KOPT-K1 (cell line): Measurements from ENCODE around the gene IRF3.

Experiments
- H3K27ac ChIP-seq: fragments of 200-600 bp; sonication (generic); 2 replicates; pipeline ENCODE4 v1.5.1; 2016; ENCODE audit warnings: antibody characterized with exemption, mild to moderate bottlenecking, low read depth, low read length; ENCODE audit not compliant: poor library complexity, severe bottlenecking
- H3K36me3 ChIP-seq: fragments of 200-600 bp; sonication (generic); 2 replicates; pipeline ENCODE4 v1.5.1; 2017; ENCODE audit warnings: antibody characterized with exemption, mild to moderate bottlenecking, low read length, moderate library complexity; ENCODE audit not compliant: insufficient read depth
- H3K9me3 ChIP-seq: fragments of 200-600 bp; sonication (generic); 2 replicates; pipeline ENCODE4 v1.5.1; 2017; ENCODE audit warnings: antibody characterized with exemption, low read length, mild to moderate bottlenecking; ENCODE audit not compliant: insufficient read depth, poor library complexity, severe bottlenecking

IRF3 gene

DNA sequence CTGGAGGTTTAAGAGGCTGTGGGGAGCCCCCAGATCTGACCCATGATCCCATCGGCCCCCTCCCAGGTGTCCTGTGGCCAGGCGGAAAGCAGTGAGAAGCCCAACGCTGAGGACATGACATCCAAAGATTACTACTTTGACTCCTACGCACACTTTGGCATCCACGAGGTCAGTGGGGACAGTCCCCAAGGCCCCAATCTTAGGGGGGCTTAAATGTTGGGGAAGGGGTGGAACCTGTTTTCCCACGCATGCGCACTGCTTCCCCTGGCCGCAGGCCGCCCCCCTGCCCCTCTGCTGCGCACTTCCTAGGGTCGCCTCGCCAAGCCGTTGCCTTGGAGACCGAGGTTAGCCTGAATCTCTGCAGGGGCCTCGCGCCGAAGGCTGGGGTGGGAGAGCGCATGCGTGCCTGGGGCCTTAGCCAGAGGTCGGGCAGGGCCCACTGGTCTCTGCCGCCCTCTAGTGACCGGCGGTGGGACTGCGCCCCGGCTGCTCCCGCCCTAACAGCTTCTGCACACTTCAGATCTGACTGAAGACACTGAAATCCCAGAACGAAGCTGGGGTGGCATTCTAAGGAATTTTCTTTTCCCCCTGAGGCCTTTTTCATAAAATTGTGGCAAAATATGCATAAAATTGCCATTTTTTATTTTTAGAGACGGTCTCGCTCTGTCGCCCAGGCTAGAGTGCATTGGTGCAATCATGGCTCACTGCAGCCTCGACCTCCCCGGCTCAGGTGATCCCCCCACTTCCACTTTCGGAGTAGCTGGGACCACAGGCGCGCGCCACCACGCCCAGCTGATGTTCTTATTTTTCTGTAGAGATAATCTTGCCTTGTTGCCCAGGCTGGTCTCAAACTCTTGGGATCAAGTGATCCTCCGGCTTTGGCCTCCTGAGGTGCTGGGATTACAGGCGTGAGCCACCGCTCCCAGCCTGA is 15.0 kb upstream of the IRF3 start:
- no peaks in the 10 kb centered on the region for H3K9me3 ChIP-seq
- peaks cover 59% of the 10 kb centered on the region for H3K36me3 ChIP-seq
- peak overlapping the region; percentile 13 for H3K27ac ChIP-seq

DNA sequence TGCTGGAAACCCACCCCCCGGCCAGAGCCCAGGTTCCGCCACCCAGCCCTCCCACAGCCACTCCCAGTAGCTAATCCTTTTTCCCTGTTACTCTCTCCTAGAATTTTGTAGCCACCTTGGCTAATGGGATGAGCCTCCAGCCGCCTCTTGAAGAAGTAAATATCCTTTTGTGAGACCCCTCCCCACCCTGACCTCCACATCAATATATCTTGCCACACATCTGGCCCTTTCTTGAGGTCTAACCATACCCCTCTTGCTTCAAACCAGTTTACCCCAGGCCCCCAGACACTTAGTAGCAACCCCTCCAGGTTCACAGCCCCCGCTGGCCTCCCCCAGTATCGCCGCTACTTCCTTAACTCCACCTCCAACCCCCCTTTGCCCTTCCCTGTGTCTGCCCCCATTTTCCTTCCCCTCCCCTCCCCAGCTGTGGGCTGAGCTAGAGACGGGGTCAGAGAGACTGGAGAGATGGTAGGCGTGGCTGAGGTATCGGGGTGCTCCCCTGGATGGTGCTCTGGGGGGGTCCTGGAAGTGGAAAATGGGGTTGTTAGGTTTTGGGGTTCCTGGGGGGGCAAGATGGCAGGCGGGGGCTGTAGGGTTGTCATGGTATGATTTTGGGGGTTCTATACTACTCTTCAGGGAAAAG is 14.2 kb upstream of the IRF3 start:
- Histone ChIP-seq H3K9me3 (no peaks in the 10 kb centered on the region), H3K36me3 (peaks cover 51% of the 10 kb centered on the region), H3K27ac (peak overlapping the region; percentile 13)

DNA sequence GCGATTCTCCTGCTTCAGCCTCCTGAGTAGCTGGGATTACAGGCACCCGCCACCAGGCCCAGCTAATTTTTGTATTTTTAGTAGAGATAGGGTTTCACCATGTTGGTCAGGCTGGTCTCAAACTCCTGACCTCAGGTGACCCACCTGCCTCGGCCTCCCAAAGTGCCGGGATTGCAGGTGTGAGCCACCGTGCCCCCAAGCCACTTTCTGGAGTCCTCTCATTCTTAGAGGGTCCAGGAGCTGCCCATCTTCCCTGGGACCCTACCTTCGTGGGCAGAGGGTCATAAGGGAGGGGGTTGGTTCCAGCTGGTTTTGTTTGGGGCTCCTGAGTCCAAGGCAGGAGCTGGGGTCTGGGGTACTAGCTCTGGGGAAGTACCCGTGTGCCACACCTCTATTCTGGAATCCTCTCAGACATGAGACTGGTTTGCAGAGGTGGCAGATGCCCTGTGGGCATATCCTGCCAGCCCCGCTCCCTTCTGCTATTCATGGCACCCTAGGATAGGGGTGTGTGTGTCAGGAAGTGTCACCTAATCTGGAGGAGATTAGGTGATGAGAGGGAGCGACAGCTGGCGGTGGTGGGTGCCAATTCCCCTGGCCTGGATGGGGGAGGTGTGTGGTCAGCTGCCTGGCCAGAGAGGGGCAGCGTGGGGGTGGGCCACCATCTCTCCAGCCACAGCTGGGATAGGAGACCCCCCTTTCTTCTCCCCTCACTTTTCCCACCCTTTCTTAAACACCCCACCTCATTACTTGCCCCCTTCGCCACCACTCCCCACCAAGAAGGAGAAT is 13.5 kb upstream of the IRF3 start:
- H3K9me3 ChIP-seq, result no peaks in the 10 kb centered on the region
- H3K27ac ChIP-seq, result no peak overlapping the region
- peaks cover 44% of the 10 kb centered on the region for H3K36me3 ChIP-seq

DNA sequence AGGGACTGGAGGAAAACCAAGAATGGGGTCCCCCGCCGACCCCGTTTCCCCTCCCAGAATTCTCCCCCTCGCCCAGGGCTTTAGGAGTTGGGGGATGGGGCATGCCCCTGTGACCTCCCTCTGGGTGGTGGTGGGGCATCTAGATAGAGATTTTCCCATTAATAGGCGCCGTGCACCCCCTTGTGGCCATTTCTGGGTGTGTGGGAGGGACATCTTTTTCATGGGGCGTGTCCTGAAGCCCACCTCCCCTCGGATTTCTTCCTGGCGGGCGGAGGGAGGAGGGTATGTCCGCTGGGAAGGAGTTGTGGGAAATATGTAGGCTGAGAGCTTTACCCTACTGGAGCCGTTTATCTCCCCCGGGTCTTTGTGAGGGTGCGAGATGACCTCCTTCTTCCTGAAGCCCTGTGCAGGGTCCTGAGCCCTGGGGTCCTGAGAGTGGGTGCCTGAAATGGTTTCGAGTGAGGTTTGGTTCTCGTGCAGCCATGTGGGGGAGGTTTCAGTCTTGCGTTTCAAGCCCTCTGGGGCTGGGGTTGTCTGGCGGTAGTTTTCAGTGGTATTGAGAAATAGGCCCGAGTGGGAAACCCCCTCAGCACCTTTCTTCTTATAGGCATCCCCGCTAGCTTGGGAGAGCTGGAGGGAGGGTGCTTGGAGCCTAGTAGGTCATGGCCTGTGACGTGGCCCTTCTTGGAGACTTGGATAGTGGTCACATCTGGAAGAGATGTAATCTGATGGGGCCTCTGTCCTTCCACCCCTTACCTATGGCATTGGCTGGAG is 12.4 kb upstream of the IRF3 start:
- H3K9me3 ChIP-seq, result no peaks in the 10 kb centered on the region
- peaks cover 44% of the 10 kb centered on the region for H3K36me3 ChIP-seq
- H3K27ac ChIP-seq, result peak overlapping the region; percentile 92

DNA sequence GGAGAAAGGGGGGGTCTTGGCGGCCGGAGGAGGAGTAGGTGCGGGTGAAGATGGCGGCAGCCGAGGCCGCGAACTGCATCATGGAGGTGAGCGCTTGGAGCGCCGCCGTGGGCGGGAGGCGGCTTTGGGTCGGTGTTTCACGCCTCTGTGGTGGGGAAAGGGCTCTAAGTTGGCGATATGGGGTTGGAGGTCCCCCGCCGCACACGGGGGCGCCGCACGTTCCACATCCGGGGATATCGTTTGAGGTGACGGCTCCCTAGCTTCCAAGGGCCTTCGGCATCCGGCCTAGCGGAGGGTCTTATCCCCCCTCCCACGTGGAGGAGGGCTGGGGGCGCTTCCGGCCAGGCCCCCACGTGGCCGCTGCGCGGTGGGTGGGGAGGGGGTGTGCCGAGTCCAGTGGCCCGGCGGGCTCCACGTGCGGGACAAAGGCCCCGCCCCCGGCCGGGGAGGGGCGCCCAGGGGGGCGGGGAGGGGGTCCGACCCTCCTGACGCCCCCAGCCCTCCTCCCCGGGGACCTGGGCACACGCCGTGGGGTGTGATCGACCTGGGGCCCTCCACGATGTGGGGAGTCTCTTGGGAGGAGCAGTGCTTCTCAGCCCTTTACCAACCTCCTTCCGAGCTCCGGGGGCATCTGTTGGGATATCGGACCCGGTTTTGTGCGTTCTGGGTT is 11.7 kb upstream of the IRF3 start, which contains the start of gene PRMT1:
Gene PRMT1, plus strand, starts transcription at position 41 of the 670 bp plus-strand sequence. Its CDS starts 10 bp downstream, at position 51.
- H3K9me3 ChIP-seq, result no peaks in the 10 kb centered on the region
- peaks cover 38% of the 10 kb centered on the region for H3K36me3 ChIP-seq
- H3K27ac ChIP-seq, result peak within 1 kb of the TSS; percentile 92

DNA sequence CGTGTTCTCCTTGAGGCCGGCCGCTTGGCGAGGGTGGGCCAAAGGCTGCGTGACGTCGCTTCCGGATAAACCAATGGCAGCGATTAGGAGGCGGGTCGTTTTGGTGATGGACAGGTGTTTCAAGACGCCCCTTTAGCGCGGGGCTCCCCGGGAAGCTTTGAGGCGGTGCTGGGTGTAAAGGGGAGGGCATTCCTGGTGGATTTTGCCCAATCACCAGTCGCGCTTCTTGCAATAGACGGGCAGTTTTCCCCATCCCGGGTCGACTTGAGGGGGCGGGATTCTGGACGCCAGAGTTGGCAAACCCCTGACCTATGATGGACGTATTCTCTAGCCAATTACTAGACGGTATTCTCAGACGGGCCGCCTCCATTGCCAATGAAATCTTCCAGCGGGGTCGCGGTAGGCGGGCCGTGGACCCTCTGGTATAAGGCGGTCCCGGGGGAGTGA is 11.2 kb upstream of the IRF3 start:
- peaks cover 36% of the 10 kb centered on the region for H3K36me3 ChIP-seq
- peak overlapping the region; percentile 92 for H3K27ac ChIP-seq
- H3K9me3 ChIP-seq, result no peaks in the 10 kb centered on the region

DNA sequence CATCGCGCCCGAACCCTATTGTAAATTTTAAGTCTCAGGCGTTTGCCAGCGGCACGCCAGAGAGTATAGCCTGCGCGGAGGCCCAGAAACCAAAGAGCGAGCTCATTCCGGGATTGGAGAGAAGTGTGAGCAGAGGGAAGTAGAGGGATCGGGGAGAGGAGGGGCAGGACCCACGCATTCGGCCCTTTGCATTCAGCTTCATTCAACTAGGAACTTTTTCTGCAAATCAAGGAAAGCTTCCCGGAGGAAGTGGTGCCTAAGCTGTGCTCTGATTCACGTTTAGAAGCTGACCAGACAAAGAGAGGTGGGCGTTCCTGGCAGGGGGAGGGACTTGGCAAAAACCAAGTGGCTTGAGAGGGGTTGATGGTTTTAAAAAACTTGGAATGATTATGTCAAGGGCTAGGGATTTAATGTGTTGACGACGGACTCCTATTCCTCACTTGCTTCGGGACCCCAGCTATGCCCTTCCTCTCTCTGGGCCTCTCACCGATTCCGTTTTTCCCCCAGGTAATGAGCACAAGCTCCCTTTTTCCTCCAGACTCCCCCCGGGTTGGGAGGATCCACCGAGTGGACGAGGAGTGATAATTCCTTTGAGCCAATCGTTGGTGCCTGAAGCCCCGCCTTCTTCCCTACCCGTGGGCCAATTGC is 10.6 kb upstream of the IRF3 start:
- Histone ChIP-seq H3K9me3 (no peaks in the 10 kb centered on the region), H3K36me3 (peaks cover 36% of the 10 kb centered on the region), H3K27ac (peak overlapping the region; percentile 92)

DNA sequence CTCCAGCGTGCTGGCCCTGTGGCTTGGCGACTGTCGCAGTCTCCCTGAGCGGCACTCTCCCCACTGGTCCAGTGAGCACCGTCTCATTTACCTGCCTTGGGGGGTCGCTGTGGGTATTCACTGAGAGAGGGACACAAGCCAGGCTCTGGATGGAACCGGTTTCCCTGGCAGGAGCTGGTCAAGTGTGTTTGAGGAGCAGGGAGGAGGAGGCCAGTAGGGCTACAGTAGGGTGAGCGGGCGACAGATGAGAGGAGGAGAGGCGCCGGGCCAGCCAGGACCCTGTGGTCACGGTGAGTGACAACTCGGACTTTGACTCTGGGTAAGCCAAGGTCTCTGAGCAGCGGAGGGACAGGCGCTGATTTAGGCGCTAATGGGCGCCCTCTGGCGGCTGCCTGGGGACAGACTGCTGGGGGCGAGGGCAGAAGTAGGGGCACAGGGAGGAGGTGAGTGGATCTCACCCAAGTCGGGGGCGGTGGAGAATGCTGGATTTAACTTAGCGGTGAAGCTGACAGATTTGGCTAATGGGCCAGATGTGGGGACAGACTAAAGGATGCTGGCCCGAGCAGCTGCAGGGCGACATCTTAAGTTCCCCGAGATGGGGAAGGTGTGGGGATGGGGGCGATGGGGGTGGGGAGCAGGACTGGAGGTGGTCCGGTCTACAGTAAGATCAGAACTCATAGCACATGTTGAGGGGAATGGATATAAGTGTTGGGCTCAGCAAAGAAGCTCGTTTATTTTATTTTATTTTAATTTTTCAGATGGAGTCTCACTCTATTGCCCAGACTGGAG is 6.7 kb upstream of the IRF3 start:
- Histone ChIP-seq H3K36me3 (peaks cover 52% of the 10 kb centered on the region), H3K9me3 (no peaks in the 10 kb centered on the region), H3K27ac (no peak overlapping the region)

DNA sequence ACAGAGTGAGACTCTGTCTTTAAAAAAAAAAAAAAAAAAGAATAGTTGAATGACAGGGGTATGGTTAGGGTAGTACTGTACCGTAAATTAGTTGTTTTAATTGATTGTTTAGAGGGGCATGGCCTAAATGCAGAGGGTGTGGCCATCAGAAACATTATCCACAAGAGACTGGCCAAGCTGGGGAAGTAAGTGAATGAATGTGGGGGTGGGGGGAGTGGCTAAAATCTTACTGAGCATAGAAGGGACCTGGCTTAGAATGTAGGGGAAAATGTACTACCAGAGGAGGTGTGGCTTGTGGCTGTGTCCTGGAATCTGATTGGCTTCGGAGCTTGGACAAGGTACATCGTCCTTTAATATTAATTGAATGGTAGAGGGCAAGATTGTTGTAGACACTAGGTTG is 3.9 kb upstream of the IRF3 start:
- no peaks in the 10 kb centered on the region for H3K9me3 ChIP-seq
- peaks cover 55% of the 10 kb centered on the region for H3K36me3 ChIP-seq
- H3K27ac ChIP-seq, result no peak overlapping the region

DNA sequence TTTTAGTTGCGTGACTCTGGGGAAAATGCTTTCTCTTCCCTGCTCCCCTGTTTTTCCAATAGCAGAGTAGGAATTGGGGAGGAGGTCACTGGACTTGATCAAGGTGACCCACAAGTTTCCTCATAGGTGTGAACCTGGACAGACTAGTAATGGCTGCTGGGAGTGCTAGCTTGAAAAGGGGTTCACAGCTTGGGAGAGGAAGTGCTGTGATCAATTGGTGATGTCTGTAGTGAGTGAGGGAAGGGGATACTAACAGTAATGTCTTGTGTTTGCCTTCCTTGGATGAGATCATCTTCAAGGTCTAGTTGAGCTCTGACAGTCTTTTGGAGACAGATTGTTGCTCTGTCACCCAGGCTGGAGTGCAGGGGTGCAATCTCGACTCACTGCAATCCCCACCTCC is 1.8 kb upstream of the IRF3 start:
- H3K36me3 ChIP-seq, result peaks cover 52% of the 10 kb centered on the region

DNA sequence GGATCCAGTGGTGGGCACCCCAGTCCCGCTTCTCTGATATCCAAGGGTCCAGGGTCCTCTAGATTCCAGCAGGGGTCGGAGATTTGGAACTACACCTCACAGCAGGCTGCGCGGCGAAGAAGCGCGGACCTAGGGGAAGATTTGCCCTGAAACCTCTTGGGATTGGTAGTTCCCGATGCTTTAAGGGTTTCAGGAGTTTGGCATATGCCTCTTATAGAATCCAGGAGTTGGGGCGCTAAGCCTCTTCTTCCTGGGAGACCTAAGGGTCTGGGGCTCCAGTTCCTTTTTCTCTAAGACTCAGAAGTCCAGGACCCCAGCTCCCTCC is 425 bp upstream of the IRF3 start:
- H3K36me3 ChIP-seq, result peaks cover 54% of the 10 kb centered on the region
- H3K9me3 ChIP-seq, result no peaks in the 10 kb centered on the region
- peak overlapping the region; percentile 73 for H3K27ac ChIP-seq

More for the DNA sequence above, 1.8 kb upstream of the IRF3 start:
- H3K9me3 ChIP-seq, result no peaks in the 10 kb centered on the region
- no peak overlapping the region for H3K27ac ChIP-seq

DNA sequence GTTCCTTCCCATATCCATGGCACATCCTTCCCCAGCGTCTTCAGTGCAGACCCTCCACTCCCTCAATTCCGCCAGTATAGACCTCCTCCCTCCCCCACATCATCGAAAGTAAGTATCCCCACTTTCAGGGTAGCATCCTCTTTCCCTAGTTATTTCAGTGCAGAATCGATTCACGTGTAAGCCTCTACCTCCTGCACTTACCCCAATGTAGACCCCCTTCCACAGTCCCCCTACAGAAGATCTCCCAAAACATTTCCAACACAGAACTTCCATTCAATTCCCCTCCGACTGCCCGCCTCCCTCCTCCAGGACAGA is 664 bp downstream of the IRF3 start:
- Histone ChIP-seq H3K9me3 (no peaks in the 10 kb centered on the region), H3K27ac (peak overlapping the region; percentile 73), H3K36me3 (peaks cover 55% of the 10 kb centered on the region)
